ENCODE results near the gene PATL1.

Gene PATL1

DNA sequence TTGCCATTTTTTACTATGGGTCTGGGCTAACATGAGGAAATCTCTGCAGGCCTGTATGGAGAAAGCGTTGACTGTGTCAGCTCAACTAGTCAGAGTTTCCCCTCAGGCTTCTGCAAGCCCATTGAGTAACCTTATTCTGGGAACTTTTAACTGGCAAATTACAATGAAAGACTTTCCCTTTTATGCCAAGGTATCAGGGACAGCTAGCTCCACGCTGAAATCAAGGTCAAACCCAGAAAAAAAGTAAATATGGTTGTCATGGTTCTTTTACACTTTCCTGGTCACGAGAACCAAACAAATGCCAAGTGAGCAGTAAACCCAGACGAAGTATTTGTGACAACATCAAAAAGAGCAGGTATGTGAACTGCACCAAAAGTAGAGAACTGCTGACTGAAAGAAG lies 67.0 kb downstream of the PATL1 start:
- no peak overlapping the region for H3K4me3 ChIP-seq (ENCODE audit: low read length)
- DNase-seq (ENCODE audit: low read depth), result no peak
- TF ChIP-seq, protein P1, sequence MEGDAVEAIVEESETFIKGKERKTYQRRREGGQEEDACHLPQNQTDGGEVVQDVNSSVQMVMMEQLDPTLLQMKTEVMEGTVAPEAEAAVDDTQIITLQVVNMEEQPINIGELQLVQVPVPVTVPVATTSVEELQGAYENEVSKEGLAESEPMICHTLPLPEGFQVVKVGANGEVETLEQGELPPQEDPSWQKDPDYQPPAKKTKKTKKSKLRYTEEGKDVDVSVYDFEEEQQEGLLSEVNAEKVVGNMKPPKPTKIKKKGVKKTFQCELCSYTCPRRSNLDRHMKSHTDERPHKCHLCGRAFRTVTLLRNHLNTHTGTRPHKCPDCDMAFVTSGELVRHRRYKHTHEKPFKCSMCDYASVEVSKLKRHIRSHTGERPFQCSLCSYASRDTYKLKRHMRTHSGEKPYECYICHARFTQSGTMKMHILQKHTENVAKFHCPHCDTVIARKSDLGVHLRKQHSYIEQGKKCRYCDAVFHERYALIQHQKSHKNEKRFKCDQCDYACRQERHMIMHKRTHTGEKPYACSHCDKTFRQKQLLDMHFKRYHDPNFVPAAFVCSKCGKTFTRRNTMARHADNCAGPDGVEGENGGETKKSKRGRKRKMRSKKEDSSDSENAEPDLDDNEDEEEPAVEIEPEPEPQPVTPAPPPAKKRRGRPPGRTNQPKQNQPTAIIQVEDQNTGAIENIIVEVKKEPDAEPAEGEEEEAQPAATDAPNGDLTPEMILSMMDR (conservative IDR thresholded peaks at IDR 0.05; ENCODE audit: low read depth, low read length), result no peak

DNA sequence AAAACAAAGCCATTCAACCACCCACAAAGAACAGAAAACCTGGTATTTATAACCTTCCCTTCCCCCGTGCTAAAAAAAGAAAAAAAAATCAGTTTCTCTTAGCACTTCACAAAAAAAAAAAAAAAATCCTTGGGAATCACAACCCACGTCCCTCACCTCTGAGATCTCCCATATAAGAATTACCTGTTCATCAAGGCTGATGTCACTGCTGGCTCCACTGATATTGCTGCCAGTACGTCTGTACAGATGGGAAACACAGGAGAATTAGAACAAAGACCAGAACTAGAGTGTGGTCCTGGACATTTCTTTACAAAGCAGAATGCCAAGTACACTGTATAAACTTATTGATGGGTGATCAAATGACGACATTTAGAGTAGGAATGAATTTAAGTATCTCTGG lies 68.2 kb downstream of the PATL1 start:
- H3K4me3 ChIP-seq (ENCODE audit: low read length), result no peak overlapping the region
- no peak for DNase-seq (ENCODE audit: low read depth)
- TF ChIP-seq, protein P1 (conservative IDR thresholded peaks at IDR 0.05; ENCODE audit: low read depth, low read length), result no peak

DNA sequence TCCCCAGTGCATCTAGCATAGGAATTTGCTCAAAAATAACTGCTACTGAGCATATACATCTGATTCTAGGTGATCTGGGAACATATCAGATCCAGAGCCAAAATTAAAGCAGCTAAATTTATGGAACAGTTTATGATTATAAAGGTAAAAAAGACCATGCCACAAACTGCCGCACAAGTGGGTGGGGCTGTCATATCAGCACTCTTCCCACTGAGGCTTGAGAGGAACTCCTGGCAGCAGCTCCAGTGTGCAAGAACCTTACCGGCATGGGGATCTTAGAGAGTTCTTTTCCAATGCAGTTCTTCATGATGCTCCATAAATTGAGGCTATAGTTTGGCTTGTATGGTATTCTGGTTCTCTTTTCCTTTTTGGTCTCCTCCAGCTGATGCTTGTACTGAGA lies 68.6 kb downstream of the PATL1 start:
- DNase-seq (ENCODE audit: low read depth), result no peak
- H3K4me3 ChIP-seq (ENCODE audit: low read length), result no peak overlapping the region
- TF ChIP-seq, protein P1 (conservative IDR thresholded peaks at IDR 0.05; ENCODE audit: low read depth, low read length), result no peak

DNA sequence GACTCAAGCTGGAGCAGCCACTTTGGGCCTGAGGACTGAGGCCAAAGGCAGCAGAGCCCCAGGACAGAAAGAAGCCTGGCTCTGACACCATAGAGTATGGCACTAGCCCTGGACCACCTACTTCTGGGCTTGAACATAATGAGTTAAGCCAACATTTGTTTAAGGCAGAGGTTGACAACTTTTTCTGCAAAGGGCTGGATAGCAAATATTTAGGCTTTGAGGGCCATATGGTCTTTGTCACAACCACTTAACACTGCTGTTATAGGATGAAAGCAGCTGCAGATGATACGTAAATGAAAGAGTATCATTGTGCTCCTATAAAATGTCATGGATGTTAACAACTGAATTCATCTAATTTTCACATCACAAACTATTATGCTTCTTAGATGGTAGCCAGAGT lies 69.9 kb downstream of the PATL1 start:
- TF ChIP-seq, protein P1 (conservative IDR thresholded peaks at IDR 0.05; ENCODE audit: low read depth, low read length), result no peak

More for the DNA sequence above, 69.9 kb downstream of the PATL1 start:
- DNase-seq (ENCODE audit: low read depth), result no peak
- no peak overlapping the region for H3K4me3 ChIP-seq (ENCODE audit: low read length)

All from retinal pigment epithelial cell (primary cell).